Chondrocyte (in vitro differentiated cells): ENCODE data around the gene FAM168B. TPM values are rescaled to one million over a fixed set of nuclear protein-coding genes. Genes with fewer than 3 reads are reported as not detected.

Experiments used
- DNase-seq: peaks from one replicate; pipeline ENCODE4 v3.0.0; 2021; ENCODE audit warnings: mixed read lengths, low spot score
- H3K27ac Mint-ChIP-seq: one replicate; pipeline ENCODE4 v1.8.0; 2021; ENCODE audit warnings: mild to moderate bottlenecking, moderate library complexity, mixed read lengths; ENCODE audit not compliant: unreplicated experiment
- H3K27me3 Mint-ChIP-seq: 2 replicates; pipeline ENCODE4 v1.8.0; 2021; ENCODE audit warnings: low read depth, mixed read lengths
- H3K36me3 Mint-ChIP-seq: 2 replicates; pipeline ENCODE4 v1.8.0; 2021; ENCODE audit warnings: low read depth, mixed read lengths
- H3K4me1 Mint-ChIP-seq: 2 replicates; pipeline ENCODE4 v1.8.0; 2021; ENCODE audit warnings: low read depth, mild to moderate bottlenecking, mixed read lengths
- H3K4me3 Mint-ChIP-seq: one replicate; pipeline ENCODE4 v1.8.0; 2021; ENCODE audit warnings: mild to moderate bottlenecking, moderate library complexity, mixed read lengths; ENCODE audit not compliant: unreplicated experiment
- H3K9me3 Mint-ChIP-seq: 2 replicates; pipeline ENCODE4 v1.8.0; 2021; ENCODE audit warnings: low read depth, mixed read lengths
- total RNA-seq: library from RNA; stranded (reverse); gene quantifications from 3 replicates; pipeline ENCODE4 v1.2.1, GENCODE V29; 2021
- TF ChIP-seq, protein P1 (sequence below): fragments of 200-600 bp; sonication (generic); IDR thresholded peaks from 2 replicates; pipeline ENCODE4 v1.5.0; 2021; ENCODE audit warnings: antibody characterized with exemption, mild to moderate bottlenecking, moderate library complexity

The FAM168B gene
- total RNA-seq, 1 donor from 2014 or later: 111 TPM

DNA sequence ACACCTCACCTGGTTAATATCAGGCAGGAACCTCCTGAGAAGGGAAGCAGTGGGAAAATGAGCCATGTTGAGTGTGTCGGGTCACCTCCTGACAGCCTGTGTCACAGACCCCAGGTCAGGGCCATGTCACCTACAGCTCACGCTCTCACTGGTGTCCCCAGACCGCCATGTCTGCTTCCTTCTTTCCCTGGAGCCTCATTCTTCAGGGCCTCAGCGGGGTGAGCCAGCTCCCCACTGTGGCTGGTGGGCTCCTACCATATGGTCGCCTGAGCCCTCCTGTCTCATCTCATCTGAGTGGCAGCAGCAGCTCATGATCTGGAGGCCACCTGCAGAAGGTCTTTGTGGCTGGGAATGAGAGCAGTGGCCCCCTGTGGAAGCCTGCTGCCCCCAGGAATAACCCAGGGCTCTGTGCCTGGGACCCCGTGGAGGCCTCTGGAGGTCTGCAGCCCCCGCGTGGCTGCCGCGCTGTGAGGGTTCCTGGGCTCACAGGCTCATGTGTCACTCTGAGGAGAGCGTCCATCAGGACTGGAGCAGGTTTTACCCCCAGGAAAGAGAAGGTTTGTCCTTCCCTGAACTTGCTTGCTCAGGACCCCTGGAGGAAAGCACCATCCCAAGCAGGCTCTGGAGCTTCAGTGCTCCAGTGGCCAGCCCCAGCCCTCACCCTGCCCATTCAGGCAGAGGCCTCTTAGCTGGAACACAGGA lies 56.4 kb downstream of the FAM168B start:
- TF ChIP-seq, protein P1, sequence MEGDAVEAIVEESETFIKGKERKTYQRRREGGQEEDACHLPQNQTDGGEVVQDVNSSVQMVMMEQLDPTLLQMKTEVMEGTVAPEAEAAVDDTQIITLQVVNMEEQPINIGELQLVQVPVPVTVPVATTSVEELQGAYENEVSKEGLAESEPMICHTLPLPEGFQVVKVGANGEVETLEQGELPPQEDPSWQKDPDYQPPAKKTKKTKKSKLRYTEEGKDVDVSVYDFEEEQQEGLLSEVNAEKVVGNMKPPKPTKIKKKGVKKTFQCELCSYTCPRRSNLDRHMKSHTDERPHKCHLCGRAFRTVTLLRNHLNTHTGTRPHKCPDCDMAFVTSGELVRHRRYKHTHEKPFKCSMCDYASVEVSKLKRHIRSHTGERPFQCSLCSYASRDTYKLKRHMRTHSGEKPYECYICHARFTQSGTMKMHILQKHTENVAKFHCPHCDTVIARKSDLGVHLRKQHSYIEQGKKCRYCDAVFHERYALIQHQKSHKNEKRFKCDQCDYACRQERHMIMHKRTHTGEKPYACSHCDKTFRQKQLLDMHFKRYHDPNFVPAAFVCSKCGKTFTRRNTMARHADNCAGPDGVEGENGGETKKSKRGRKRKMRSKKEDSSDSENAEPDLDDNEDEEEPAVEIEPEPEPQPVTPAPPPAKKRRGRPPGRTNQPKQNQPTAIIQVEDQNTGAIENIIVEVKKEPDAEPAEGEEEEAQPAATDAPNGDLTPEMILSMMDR: no peak
- peaks cover 2% of the 10 kb centered on the region for H3K36me3 Mint-ChIP-seq
- no peak overlapping the region for H3K4me3 Mint-ChIP-seq
- no peak overlapping the region for H3K27ac Mint-ChIP-seq
- no peak for DNase-seq
- H3K4me1 Mint-ChIP-seq: peaks cover 9% of the 10 kb centered on the region
- no peaks in the 10 kb centered on the region for H3K9me3 Mint-ChIP-seq
- no peaks in the 10 kb centered on the region for H3K27me3 Mint-ChIP-seq

DNA sequence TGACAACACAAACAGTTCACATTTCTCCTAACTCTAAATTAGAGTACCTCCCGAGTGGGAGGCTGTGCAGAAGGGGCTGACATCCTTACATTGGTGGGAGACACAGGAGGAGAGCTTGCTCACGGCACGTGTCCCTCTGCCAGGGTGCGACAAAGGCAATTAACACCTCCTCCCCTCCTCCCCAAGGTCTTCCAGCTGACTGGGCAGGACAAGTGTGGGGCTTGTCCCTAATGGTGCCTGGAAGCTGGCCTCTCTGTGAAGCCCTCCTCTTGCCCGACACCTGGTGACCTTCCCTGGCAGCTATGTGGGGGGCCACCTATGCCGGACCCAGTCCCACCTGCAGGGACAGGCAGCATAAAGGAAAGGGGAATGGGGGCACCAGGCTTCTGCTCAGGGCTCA lies 57.0 kb downstream of the FAM168B start:
- Mint-ChIP-seq H3K9me3 (no peaks in the 10 kb centered on the region), H3K4me1 (peaks cover 15% of the 10 kb centered on the region), H3K36me3 (peaks cover under 1% of the 10 kb centered on the region), H3K27ac (no peak overlapping the region), H3K4me3 (no peak overlapping the region), H3K27me3 (no peaks in the 10 kb centered on the region)
- no peak for DNase-seq
- TF ChIP-seq, protein P1: no peak

DNA sequence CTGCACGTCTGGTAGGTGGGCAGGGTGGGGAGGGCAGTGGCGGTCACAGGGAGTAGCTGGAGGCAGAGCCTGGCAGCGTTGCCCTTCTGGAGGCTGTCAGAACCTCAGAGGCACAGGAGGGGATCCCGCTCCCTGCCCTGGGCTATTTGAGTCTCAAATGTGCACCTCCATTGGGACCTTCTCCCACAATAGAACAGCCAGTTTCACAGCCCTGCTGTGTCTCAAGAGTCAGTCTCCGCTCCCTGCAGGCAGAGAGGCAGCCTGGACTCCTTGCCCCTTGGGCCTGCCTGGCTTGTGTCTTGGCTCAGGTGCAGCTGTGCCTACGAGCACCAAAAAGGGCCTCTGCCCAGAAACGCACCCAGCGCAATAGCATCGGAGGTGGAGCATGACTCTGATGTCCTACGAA lies 57.4 kb downstream of the FAM168B start:
- TF ChIP-seq, protein P1: no peak
- DNase-seq: no peak
- H3K9me3 Mint-ChIP-seq: no peaks in the 10 kb centered on the region
- peaks cover 15% of the 10 kb centered on the region for H3K4me1 Mint-ChIP-seq
- H3K36me3 Mint-ChIP-seq: no peaks in the 10 kb centered on the region
- no peak overlapping the region for H3K27ac Mint-ChIP-seq
- no peaks in the 10 kb centered on the region for H3K27me3 Mint-ChIP-seq
- H3K4me3 Mint-ChIP-seq: peak overlapping the region; percentile 64

DNA sequence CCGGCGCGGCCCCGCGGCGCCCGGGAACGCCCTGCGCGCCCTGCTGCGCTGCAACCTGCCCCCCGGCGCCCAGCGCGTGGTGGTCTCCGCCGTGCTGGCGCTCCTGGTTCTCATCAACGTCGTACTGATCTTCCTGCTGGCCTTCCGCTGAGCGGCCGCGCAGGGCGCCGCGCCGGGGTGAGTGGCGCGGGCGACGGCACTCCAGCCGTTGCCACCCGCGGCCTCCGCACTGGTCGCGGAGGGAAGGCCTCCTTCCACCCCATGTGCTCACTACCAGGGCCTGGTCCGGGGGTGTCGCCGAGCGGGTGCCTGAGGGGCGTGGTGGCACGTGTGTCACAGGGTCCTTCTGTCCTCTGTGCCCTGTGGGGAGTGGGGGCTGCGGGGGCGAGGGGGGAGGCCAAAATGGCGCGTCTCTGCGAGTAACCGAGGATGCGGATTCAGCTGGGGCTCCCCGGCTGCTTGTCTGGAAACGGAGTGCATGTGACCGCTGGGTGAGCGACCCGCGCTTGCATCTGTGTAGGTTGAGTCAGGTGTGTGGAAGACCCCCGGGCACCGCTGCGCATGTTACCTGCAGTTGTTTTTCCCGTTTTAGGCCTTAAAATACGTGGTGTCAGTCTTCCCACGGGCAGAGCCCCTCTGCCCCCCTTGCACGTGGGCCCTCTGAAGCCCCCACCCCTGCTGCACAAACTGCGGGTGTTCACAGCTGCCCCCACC lies 58.0 kb downstream of the FAM168B start:
- no peak for DNase-seq

More for the DNA sequence above, 58.0 kb downstream of the FAM168B start:
- H3K9me3 Mint-ChIP-seq: no peaks in the 10 kb centered on the region
- no peaks in the 10 kb centered on the region for H3K36me3 Mint-ChIP-seq
- no peaks in the 10 kb centered on the region for H3K27me3 Mint-ChIP-seq
- TF ChIP-seq, protein P1: no peak
- H3K4me3 Mint-ChIP-seq: peak overlapping the region; percentile 64
- no peak overlapping the region for H3K27ac Mint-ChIP-seq
- peaks cover 15% of the 10 kb centered on the region for H3K4me1 Mint-ChIP-seq
